ENCODE data around the gene ABHD6.
"Not testable (repeated sequence)": the region's sequence is repeated elsewhere in the genome, so short reads cannot be mapped to it uniquely, and the experiment has no call there.

The ABHD6 gene

GRCh38 chr3:58242860-58243259 is 5.3 kb downstream of the ABHD6 start:
- H4K91ac ChIP-seq (ENCODE audit: low read depth, low read length); H3K4me2 ChIP-seq (ENCODE audit: low read length); H2BK12ac ChIP-seq (ENCODE audit: low read length); H3K9ac ChIP-seq (ENCODE audit: low read length); H3K27me3 ChIP-seq (ENCODE audit: insufficient read depth, low read length); H3K4me3 ChIP-seq (ENCODE audit: low read depth, low read length); H3K79me2 ChIP-seq (ENCODE audit: control insufficient read depth, insufficient read depth, low read length, poor library complexity); DNase-seq; H3K27ac ChIP-seq (ENCODE audit: low read depth, low read length); H3K36me3 ChIP-seq (ENCODE audit: control insufficient read depth in 1 of 2, insufficient read depth in 2 of 2, low read length in 2 of 2); H4K8ac ChIP-seq (ENCODE audit: low read depth, low read length); H2BK5ac ChIP-seq (ENCODE audit: low read depth, low read length, poor library complexity); H2AK5ac ChIP-seq (ENCODE audit: low read length); H3K23ac ChIP-seq (ENCODE audit: low read length); H3K9me3 ChIP-seq (ENCODE audit: insufficient read depth, low read depth, low read length); H4K12ac ChIP-seq (ENCODE audit: low read depth, low read length); H3K18ac ChIP-seq (ENCODE audit: low read length); H3K14ac ChIP-seq (ENCODE audit: low read length); H2AFZ ChIP-seq (ENCODE audit: insufficient read depth, low read length, poor library complexity); H3K4me1 ChIP-seq (ENCODE audit: control insufficient read depth in 1 of 2, insufficient read depth in 2 of 2, low read length in 2 of 2); H2BK120ac ChIP-seq (ENCODE audit: insufficient read depth, low read length, poor library complexity); H3K79me1 ChIP-seq (ENCODE audit: low read length); H3K4ac ChIP-seq (ENCODE audit: low read depth, low read length): not testable (repeated sequence)
- WGBS (ENCODE audit: extremely low coverage, insufficient coverage, insufficient read length), result no CpG with 5 or more reads among the region's 4 CpGs

- no peak overlapping the region for H2BK12ac ChIP-seq (ENCODE audit: low read length)
These were observed 6.5 kb downstream of the ABHD6 start for GRCh38 chr3:58243976-58244585.

GRCh38 chr3:58246148-58247047 is 8.8 kb downstream of the ABHD6 start:
- DNase-seq, result peak; percentile 64 to 71
- Histone ChIP-seq H3K4me2 (ENCODE audit: low read length) (no peak overlapping the region), H3K18ac (ENCODE audit: low read length) (no peak overlapping the region), H4K8ac (ENCODE audit: low read depth, low read length) (no peak overlapping the region), H3K9ac (ENCODE audit: low read length) (no peak overlapping the region), H3K4me3 (ENCODE audit: low read depth, low read length) (no peak overlapping the region), H3K14ac (ENCODE audit: low read length) (no peak overlapping the region), H4K91ac (ENCODE audit: low read depth, low read length) (no peak overlapping the region), H3K79me1 (ENCODE audit: low read length) (no peaks in the 10 kb centered on the region), H3K4me1 (ENCODE audit: control insufficient read depth in 1 of 2, insufficient read depth in 2 of 2, low read length in 2 of 2) (peaks cover 0 to 3% of the 10 kb centered on the region in 2 experiments), H3K4ac (ENCODE audit: low read depth, low read length) (no peak overlapping the region), H3K79me2 (ENCODE audit: control insufficient read depth, insufficient read depth, low read length, poor library complexity) (no peaks in the 10 kb centered on the region), H2AFZ (ENCODE audit: insufficient read depth, low read length, poor library complexity) (no peak overlapping the region), H3K36me3 (ENCODE audit: control insufficient read depth in 1 of 2, insufficient read depth in 2 of 2, low read length in 2 of 2) (no peaks in the 10 kb centered on the region), H3K27me3 (ENCODE audit: insufficient read depth, low read length) (no peaks in the 10 kb centered on the region), H2BK12ac (ENCODE audit: low read length) (no peak overlapping the region), H3K23ac (ENCODE audit: low read length) (no peak overlapping the region), H2BK120ac (ENCODE audit: insufficient read depth, low read length, poor library complexity) (no peak overlapping the region), H4K12ac (ENCODE audit: low read depth, low read length) (no peak overlapping the region), H3K9me3 (ENCODE audit: insufficient read depth, low read depth, low read length) (no peaks in the 10 kb centered on the region), H2BK5ac (ENCODE audit: low read depth, low read length, poor library complexity) (no peak overlapping the region), H3K27ac (ENCODE audit: low read depth, low read length) (no peak overlapping the region), H2AK5ac (ENCODE audit: low read length) (no peak overlapping the region)
- no CpG with 5 or more reads among the region's 8 CpGs for WGBS (ENCODE audit: extremely low coverage, insufficient coverage, insufficient read length)

More at GRCh38 chr3:58243976-58244585, 6.5 kb downstream of the ABHD6 start:
- H3K9me3 ChIP-seq (ENCODE audit: insufficient read depth, low read depth, low read length), result no peaks in the 10 kb centered on the region
- no peak overlapping the region for H4K8ac ChIP-seq (ENCODE audit: low read depth, low read length)
- no CpG with 5 or more reads among the region's 6 CpGs for WGBS (ENCODE audit: extremely low coverage, insufficient coverage, insufficient read length)
- H3K4me2 ChIP-seq (ENCODE audit: low read length), result no peak overlapping the region
- no peak overlapping the region for H3K4me3 ChIP-seq (ENCODE audit: low read depth, low read length)
- no peaks in the 10 kb centered on the region for H3K27me3 ChIP-seq (ENCODE audit: insufficient read depth, low read length)
- no peak for DNase-seq
- H3K4ac ChIP-seq (ENCODE audit: low read depth, low read length), result no peak overlapping the region
- no peak overlapping the region for H3K23ac ChIP-seq (ENCODE audit: low read length)
- H3K27ac ChIP-seq (ENCODE audit: low read depth, low read length), result no peak overlapping the region
- no peak overlapping the region for H3K18ac ChIP-seq (ENCODE audit: low read length)
- no peak overlapping the region for H2BK120ac ChIP-seq (ENCODE audit: insufficient read depth, low read length, poor library complexity)
- H2AK5ac ChIP-seq (ENCODE audit: low read length), result no peak overlapping the region
- no peak overlapping the region for H3K9ac ChIP-seq (ENCODE audit: low read length)
- no peak overlapping the region for H4K12ac ChIP-seq (ENCODE audit: low read depth, low read length)
- H3K79me2 ChIP-seq (ENCODE audit: control insufficient read depth, insufficient read depth, low read length, poor library complexity), result no peaks in the 10 kb centered on the region
- no peaks in the 10 kb centered on the region for H3K79me1 ChIP-seq (ENCODE audit: low read length)
- H3K14ac ChIP-seq (ENCODE audit: low read length), result no peak overlapping the region
- H2AFZ ChIP-seq (ENCODE audit: insufficient read depth, low read length, poor library complexity), result no peak overlapping the region
- no peaks in the 10 kb centered on the region for H3K4me1 ChIP-seq (ENCODE audit: control insufficient read depth in 1 of 2, insufficient read depth in 2 of 2, low read length in 2 of 2)
- no peaks in the 10 kb centered on the region for H3K36me3 ChIP-seq (ENCODE audit: control insufficient read depth in 1 of 2, insufficient read depth in 2 of 2, low read length in 2 of 2)
- no peak overlapping the region for H4K91ac ChIP-seq (ENCODE audit: low read depth, low read length)
- H2BK5ac ChIP-seq (ENCODE audit: low read depth, low read length, poor library complexity), result no peak overlapping the region

GRCh38 chr3:58249358-58250092 is 11.9 kb downstream of the ABHD6 start:
- H3K4me2 ChIP-seq (ENCODE audit: low read length), result no peak overlapping the region
- H3K79me2 ChIP-seq (ENCODE audit: control insufficient read depth, insufficient read depth, low read length, poor library complexity), result no peaks in the 10 kb centered on the region
- no peak overlapping the region for H2AK5ac ChIP-seq (ENCODE audit: low read length)
- no peak overlapping the region for H2BK120ac ChIP-seq (ENCODE audit: insufficient read depth, low read length, poor library complexity)
- H4K8ac ChIP-seq (ENCODE audit: low read depth, low read length), result no peak overlapping the region
- no peak overlapping the region for H2AFZ ChIP-seq (ENCODE audit: insufficient read depth, low read length, poor library complexity)
- H3K27me3 ChIP-seq (ENCODE audit: insufficient read depth, low read length), result no peaks in the 10 kb centered on the region
- H3K4me3 ChIP-seq (ENCODE audit: low read depth, low read length), result no peak overlapping the region
- no peak overlapping the region for H3K27ac ChIP-seq (ENCODE audit: low read depth, low read length)
- peaks cover 0 to 3% of the 10 kb centered on the region in 2 experiments for H3K4me1 ChIP-seq (ENCODE audit: control insufficient read depth in 1 of 2, insufficient read depth in 2 of 2, low read length in 2 of 2)
- no peak overlapping the region for H2BK5ac ChIP-seq (ENCODE audit: low read depth, low read length, poor library complexity)
- no peak overlapping the region for H3K9ac ChIP-seq (ENCODE audit: low read length)
- no peaks in the 10 kb centered on the region for H3K79me1 ChIP-seq (ENCODE audit: low read length)
- H4K12ac ChIP-seq (ENCODE audit: low read depth, low read length), result no peak overlapping the region
- H4K91ac ChIP-seq (ENCODE audit: low read depth, low read length), result no peak overlapping the region
- H3K14ac ChIP-seq (ENCODE audit: low read length), result no peak overlapping the region
- DNase-seq, result no peak
- WGBS (ENCODE audit: extremely low coverage, insufficient coverage, insufficient read length), result no CpG with 5 or more reads among the region's 7 CpGs
- no peaks in the 10 kb centered on the region for H3K36me3 ChIP-seq (ENCODE audit: control insufficient read depth in 1 of 2, insufficient read depth in 2 of 2, low read length in 2 of 2)
- no peak overlapping the region for H2BK12ac ChIP-seq (ENCODE audit: low read length)
- no peak overlapping the region for H3K4ac ChIP-seq (ENCODE audit: low read depth, low read length)
- no peak overlapping the region for H3K18ac ChIP-seq (ENCODE audit: low read length)
- H3K23ac ChIP-seq (ENCODE audit: low read length), result peak overlapping the region; percentile 10
- no peaks in the 10 kb centered on the region for H3K9me3 ChIP-seq (ENCODE audit: insufficient read depth, low read depth, low read length)
